Vagina (tissue), 2 donors: ENCODE measurements around the gene ECPAS.

ENCODE experiments used
- POLR2AphosphoS5 ChIP-seq, 2 donors: sonication (generic); formaldehyde crosslinking; IDR thresholded peaks; one replicate each; pipeline ENCODE4 v1.9.0; 2017; ENCODE audit warnings: antibody characterized with exemption in 2 of 2, mild to moderate bottlenecking in 2 of 2, low read depth in 1 of 2; ENCODE audit not compliant: insufficient read depth in 1 of 2
- TF ChIP-seq, protein P1 (sequence below), 3 experiments: fragments of 450-650 bp in 2 of 3; fragments of 200-600 bp in 1 of 3; sonication (generic) in 1 of 3; IDR thresholded peaks; one replicate each; pipeline ENCODE4 v1.5.1; 2017 to 2019; ENCODE audit warnings: antibody characterized with exemption in 3 of 3, mild to moderate bottlenecking in 2 of 3, moderate library complexity in 2 of 3

GRCh38 chr9:111436571-111436970 lies 47.6 kb downstream of the ECPAS start:
- TF ChIP-seq, protein P1, sequence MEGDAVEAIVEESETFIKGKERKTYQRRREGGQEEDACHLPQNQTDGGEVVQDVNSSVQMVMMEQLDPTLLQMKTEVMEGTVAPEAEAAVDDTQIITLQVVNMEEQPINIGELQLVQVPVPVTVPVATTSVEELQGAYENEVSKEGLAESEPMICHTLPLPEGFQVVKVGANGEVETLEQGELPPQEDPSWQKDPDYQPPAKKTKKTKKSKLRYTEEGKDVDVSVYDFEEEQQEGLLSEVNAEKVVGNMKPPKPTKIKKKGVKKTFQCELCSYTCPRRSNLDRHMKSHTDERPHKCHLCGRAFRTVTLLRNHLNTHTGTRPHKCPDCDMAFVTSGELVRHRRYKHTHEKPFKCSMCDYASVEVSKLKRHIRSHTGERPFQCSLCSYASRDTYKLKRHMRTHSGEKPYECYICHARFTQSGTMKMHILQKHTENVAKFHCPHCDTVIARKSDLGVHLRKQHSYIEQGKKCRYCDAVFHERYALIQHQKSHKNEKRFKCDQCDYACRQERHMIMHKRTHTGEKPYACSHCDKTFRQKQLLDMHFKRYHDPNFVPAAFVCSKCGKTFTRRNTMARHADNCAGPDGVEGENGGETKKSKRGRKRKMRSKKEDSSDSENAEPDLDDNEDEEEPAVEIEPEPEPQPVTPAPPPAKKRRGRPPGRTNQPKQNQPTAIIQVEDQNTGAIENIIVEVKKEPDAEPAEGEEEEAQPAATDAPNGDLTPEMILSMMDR (IDR thresholded peaks at IDR 0.05): no peak
- TF ChIP-seq POLR2AphosphoS5 (IDR thresholded peaks at IDR 0.05; ENCODE audit: insufficient read depth in 1 of 2, low read depth in 1 of 2): no peak
